Skin of body (tissue), 2 donors: ENCODE data around the gene INO80C. TPM values are rescaled to one million over a fixed set of nuclear protein-coding genes. Genes with fewer than 3 reads are reported as not detected.
A peak's percentile ranks its signal among the peaks of the same experiment; 100 is the strongest.
"Not testable (repeated sequence)": the region's sequence is repeated elsewhere in the genome, so short reads cannot be mapped to it uniquely, and the experiment has no call there.

Experiments
- DNase-seq: peaks from one replicate; lab custom pipeline; 2025; lab: John Stamatoyannopoulos, UW
- total RNA-seq: library from RNA; depleted of rRNA; stranded (reverse); fragments of >200 nt; gene quantifications from one replicate; pipeline ENCODE4 v1.2.3, GENCODE V29; 2014

The INO80C gene
- total RNA-seq, 1 donor from 2014 or later: 8.6 TPM

GRCh38 chr18:35489281-35489680 is 8.5 kb downstream of the INO80C start:
- DNase-seq: not testable (repeated sequence)

DNA sequence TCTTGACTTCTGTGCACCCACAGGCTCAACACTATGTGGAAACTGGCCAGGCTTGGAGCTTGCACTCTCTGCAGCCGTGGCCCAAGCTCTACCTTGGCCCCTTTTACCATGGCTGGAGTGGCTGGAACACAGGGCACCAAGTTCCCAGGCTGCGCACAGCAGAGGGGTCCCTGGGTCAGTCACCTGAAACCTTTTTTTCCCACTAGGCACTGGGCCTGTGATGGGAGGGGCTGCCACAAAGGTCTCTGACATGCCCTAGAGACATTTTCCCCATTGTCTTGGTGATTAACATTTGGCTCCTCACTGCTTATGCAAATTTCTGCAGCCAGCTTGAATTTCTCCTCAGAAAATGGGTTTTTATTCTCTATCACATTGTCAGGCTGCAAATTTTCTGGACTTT is 9.4 kb downstream of the INO80C start:
- not testable (repeated sequence) for DNase-seq

DNA sequence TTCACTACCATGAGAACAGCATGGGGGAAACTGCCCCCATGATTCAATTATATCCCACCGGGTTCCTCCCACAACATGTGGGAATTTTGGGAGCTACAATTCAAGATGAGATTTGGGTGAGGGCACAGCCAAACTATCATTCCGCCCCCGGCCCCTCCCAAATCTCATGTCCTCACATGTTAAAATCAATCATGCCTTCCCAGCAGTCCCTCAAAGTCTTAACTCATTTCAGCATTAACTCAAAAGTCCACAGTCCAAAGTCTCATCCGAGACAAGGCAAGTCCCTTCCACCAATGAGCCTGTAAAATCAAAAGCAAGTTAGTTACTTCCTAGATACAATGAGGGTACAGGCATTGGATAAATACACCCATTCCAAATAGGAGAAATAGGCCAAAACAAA is 10.2 kb downstream of the INO80C start:
- DNase-seq: not testable (repeated sequence)

DNA sequence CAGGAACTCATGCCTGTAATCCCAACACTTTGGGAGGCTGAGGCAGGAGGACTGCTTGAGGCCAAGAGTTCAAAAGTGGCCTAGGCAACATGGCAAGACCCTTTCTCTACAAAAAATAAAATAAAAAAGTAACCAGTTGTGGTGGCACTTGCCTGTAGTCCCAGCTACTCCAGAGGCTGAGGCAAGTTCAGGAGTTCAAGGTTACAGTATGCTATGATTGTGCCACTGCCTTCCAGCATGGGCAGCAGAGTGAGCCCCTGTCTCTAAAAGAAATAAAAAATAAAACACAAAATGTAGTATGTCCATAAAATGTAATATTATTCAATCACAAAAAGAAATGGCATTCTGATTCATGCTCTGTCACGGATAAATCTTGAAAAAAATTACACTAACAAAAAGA is 11.9 kb downstream of the INO80C start:
- DNase-seq: no peak

- DNase-seq: no peak
Measured at GRCh38 chr18:35484034-35484433, 13.7 kb downstream of the INO80C start.

GRCh38 chr18:35481960-35482366 is 15.8 kb downstream of the INO80C start:
- no peak for DNase-seq

GRCh38 chr18:35479911-35480586 is 17.7 kb downstream of the INO80C start:
- DNase-seq: no peak

DNA sequence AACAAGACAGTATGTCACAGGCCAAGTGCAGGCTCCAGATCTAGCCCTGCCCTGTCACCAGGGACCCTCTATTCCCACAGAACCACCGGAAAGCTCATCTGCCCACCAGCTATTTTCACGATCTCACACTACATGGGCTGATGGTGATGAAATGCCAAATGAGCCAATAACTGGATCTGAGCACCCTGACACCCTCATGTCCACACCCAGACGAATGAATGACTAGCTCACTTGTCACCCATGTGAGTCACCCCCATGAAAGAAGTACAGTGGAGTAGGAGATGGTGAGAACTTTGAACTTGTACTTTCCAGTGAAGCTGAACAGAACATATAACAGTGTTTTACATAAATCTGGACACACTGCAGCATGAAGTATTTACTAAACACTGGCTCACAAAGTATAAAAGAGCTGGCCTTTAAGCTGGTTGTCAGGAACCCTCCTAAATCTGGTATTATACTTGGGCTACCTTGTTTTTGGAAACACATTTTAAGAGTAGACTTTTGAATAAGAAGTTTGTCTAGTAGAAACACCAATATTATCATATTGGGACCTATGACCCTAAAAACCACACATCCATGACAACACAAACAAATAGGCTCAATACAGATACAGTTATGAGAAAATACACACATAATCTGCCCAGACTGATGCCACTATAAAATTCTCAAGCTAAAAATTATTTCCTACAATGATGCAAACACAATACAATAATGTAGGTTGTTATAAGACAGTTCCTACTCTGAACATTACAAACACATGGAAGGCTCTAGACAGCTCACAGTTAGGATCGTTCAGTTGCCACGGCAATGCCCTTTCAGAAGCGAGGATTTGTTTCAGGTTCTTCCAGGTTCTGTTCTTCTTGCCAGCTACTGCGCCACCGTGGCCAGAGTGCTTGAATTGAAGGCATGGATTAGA is 19.0 kb downstream of the INO80C start:
- no peak for DNase-seq

GRCh38 chr18:35477974-35478373 is 19.8 kb downstream of the INO80C start:
- no peak for DNase-seq

DNA sequence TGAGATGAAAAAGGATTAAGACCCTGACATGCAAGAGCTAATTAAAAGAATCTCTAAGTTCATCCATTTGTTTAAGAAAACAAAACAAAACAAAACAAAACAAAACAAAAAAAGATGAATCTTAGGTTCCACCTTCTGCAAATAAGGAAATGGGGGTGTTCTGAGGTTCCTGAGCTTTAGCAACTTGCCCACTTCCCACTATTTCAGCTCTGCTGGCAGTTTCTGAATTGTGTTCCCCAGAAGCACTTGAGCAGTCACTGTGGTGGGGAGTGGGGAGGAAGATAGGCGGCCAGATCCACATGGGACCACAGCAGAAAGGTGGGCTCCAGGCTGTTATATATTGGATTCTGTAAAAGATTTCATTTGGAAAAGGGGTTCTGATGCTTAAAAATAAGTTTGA is 20.3 kb downstream of the INO80C start:
- DNase-seq: no peak

DNA sequence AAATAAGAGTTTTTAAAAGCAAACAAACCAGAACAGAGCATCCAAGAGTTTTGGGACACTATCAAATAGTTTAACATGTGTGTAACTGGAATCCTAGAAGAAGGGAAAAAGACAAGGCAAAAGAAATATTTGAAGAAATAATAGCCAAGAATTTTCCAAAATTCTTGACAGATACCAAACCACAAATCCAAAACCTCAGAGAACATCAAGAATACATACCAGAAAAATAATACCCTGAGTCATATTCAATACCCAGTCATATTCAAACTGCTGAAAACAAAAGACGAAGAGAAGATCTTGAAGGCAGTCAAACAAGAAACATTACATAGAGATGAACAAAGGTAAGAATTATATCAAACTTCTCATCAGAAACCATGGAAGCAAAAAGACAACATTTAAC is 22.9 kb downstream of the INO80C start:
- no peak for DNase-seq

DNA sequence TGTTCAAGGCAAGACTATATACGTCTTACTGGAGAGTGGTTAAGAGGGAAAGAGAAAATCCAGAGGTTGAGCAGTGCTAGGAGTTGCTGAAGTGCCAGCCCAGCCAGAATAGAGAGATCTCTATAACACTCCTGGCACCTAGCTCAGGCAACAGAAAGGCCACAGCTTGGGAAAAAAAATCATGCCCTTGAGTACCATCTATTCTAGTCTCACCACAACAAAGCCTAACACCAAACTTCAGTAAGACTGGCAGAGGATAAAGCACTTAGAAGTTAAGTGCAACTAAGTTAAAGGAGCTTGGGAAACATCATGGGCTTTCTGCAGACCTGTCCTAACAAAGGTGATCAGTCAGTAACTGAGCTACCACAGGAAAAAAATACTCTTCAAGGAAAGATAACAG is 24.2 kb downstream of the INO80C start:
- no peak for DNase-seq

GRCh38 chr18:35470435-35470834 is 27.3 kb downstream of the INO80C start:
- peak; percentile 14 for DNase-seq

GRCh38 chr18:35469725-35470124 is 28.0 kb downstream of the INO80C start:
- no peak for DNase-seq

GRCh38 chr18:35468711-35469110 is 29.0 kb downstream of the INO80C start:
- DNase-seq: no peak

DNA sequence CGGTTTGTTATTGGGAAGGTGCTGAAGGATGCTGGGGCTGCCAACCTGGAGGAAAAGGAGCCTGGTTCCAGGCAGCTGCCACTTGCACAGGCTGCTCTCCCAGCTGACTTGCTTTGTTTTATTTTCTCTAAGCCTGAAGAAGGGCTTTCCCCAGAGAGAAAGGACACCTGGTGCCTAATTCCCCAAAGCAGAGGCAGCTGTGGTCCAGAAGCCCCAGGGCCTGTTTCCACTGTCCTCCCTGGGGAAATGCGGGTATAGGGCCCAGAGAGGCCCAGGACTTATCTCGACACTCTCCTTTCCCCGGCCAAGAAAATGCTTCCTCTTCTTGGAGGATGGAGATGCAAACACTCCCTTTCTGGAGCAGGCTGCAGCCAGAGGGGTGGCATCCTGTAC is 30.1 kb downstream of the INO80C start:
- no peak for DNase-seq

- DNase-seq: peak; percentile 11
Measured at GRCh38 chr18:35466815-35467623, 30.7 kb downstream of the INO80C start.

GRCh38 chr18:35466334-35466733 is 31.4 kb downstream of the INO80C start:
- no peak for DNase-seq

- no peak for DNase-seq
Measured at GRCh38 chr18:35465329-35465728, 32.4 kb downstream of the INO80C start.

- DNase-seq: peak; percentile 46
Measured at GRCh38 chr18:35464831-35465279, 32.9 kb downstream of the INO80C start.

- peak; percentile 11 for DNase-seq
Measured at GRCh38 chr18:35463827-35464226, 33.9 kb downstream of the INO80C start.

DNA sequence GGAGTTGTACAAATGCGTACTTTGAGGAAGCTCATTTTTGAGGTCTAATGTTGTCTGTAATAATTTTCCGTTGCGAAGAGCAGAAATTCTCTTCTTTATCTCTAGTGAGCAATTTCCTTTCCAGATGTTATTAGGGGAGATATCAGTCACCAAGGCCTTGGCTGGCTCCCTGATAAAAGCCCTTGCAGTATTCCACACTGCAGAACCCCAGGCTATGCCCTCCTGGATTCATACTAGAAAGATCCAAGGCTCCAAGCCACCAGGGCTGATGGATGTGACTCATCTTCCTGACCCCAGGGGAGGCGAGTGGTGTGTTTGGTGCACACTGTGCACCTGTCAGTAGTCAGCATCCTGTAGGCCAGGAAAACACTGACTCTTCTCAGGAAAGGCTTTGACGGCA is 34.7 kb downstream of the INO80C start:
- DNase-seq: no peak
